ENCODE results near the gene CCDC149. TPM values are rescaled to one million over a fixed set of nuclear protein-coding genes. Genes with fewer than 3 reads are reported as not detected.

The CCDC149 gene
- total and polyA plus RNA-seq, 2 donors (not counting 1 experiment from before 2014, with no cell fraction given) = not detected

GRCh38 chr4:24922416-24922815 is 9.6 kb upstream of the CCDC149 start:
- WGBS (ENCODE audit: insufficient coverage) = 53% methylated on average over 2 of the region's 4 CpGs
- H4K20me1 ChIP-seq (ENCODE audit: control insufficient read depth, insufficient read depth, low read length, poor library complexity, severe bottlenecking) = no peaks in the 10 kb centered on the region
- H3K27me3 Mint-ChIP-seq = peaks cover 17% of the 10 kb centered on the region
- no peak for ATAC-seq (ENCODE audit: low read depth)
- H3K4me1 ChIP-seq (ENCODE audit: control insufficient read depth in 2 of 2, insufficient read depth in 2 of 2, low read length in 2 of 2) = no peaks in the 10 kb centered on the region
- no peak overlapping the region for H3K27ac Mint-ChIP-seq
- ChIA-PET CTCF (no interaction called here), POLR2A (no interaction called here)
- no peaks in the 10 kb centered on the region for H3K79me2 ChIP-seq (ENCODE audit: control insufficient read depth, insufficient read depth, low read length)
- H2AFZ ChIP-seq (ENCODE audit: insufficient read depth, low read depth, low read length, poor library complexity, severe bottlenecking) = no peak overlapping the region
- H3K4me2 ChIP-seq (replicated peaks; ENCODE audit: low read depth, low read length, poor library complexity, severe bottlenecking) = no peak overlapping the region
- no peaks in the 10 kb centered on the region for H3K36me3 ChIP-seq (replicated peaks in 1 of 2; ENCODE audit: control extremely low read depth in 1 of 2, control insufficient read depth in 1 of 2, extremely low read depth in 1 of 2, insufficient read depth in 2 of 2, low read length in 1 of 2)
- H3K4me1 Mint-ChIP-seq = no peaks in the 10 kb centered on the region
- no peak for DNase-seq
- TF ChIP-seq CTCF (IDR thresholded peaks at IDR 0.05) = no peak
- TF ChIP-seq EZH2 (IDR thresholded peaks at IDR 0.05; ENCODE audit: borderline replicate concordance, insufficient read depth, low read depth, low read length, poor library complexity, severe bottlenecking) = no peak
- no peak overlapping the region for H3K27ac ChIP-seq (ENCODE audit: low read length in 2 of 2)
- intact Hi-C loops (cut with micrococcal nuclease) = no loop called here
- peaks cover 5% of the 10 kb centered on the region for H3K9me3 Mint-ChIP-seq (ENCODE audit: insufficient read depth)
- peaks cover 0 to 12% (median 0%) of the 10 kb centered on the region in 3 donors for H3K9me3 ChIP-seq (ENCODE audit: control extremely low read depth in 1 of 3, control insufficient read depth in 2 of 3, insufficient read depth in 1 of 3, low read length in 2 of 3)
- H3K4me3 Mint-ChIP-seq = no peak overlapping the region
- no peak overlapping the region for H3K4me3 ChIP-seq (ENCODE audit: control extremely low read depth in 1 of 5, extremely low read depth in 1 of 5, insufficient read depth in 1 of 5, low read depth in 2 of 5, low read length in 4 of 5)
- H3K27me3 ChIP-seq (replicated peaks in 1 of 4; ENCODE audit: control extremely low read depth in 1 of 4, control insufficient read depth in 3 of 4, insufficient read depth in 4 of 4, low read length in 3 of 4) = no peaks in the 10 kb centered on the region
- H3K9ac ChIP-seq (ENCODE audit: low read length) = no peak overlapping the region

GRCh38 chr4:24921491-24921890 is 8.6 kb upstream of the CCDC149 start:
- intact Hi-C loops (cut with micrococcal nuclease) = no loop called here
- H3K27ac Mint-ChIP-seq = no peak overlapping the region
- WGBS (ENCODE audit: insufficient coverage) = 97% methylated on average over 5 of the region's 6 CpGs
- TF ChIP-seq EZH2 (IDR thresholded peaks at IDR 0.05; ENCODE audit: borderline replicate concordance, insufficient read depth, low read depth, low read length, poor library complexity, severe bottlenecking) = no peak
- TF ChIP-seq CTCF (IDR thresholded peaks at IDR 0.05) = no peak
- peaks cover 17% of the 10 kb centered on the region for H3K27me3 Mint-ChIP-seq
- H3K9me3 Mint-ChIP-seq (ENCODE audit: insufficient read depth) = peaks cover 5% of the 10 kb centered on the region
- no peaks in the 10 kb centered on the region for H3K4me1 Mint-ChIP-seq
- Histone ChIP-seq H3K4me1 (ENCODE audit: control insufficient read depth in 2 of 2, insufficient read depth in 2 of 2, low read length in 2 of 2) (no peaks in the 10 kb centered on the region), H3K27ac (ENCODE audit: low read length in 2 of 2) (no peak overlapping the region), H3K36me3 (replicated peaks in 1 of 2; ENCODE audit: control extremely low read depth in 1 of 2, control insufficient read depth in 1 of 2, extremely low read depth in 1 of 2, insufficient read depth in 2 of 2, low read length in 1 of 2) (no peaks in the 10 kb centered on the region), H3K9me3 (ENCODE audit: control extremely low read depth in 1 of 3, control insufficient read depth in 2 of 3, insufficient read depth in 1 of 3, low read length in 2 of 3) (peaks cover 0 to 16% (median 0%) of the 10 kb centered on the region in 3 donors), H3K79me2 (ENCODE audit: control insufficient read depth, insufficient read depth, low read length) (no peaks in the 10 kb centered on the region), H4K20me1 (ENCODE audit: control insufficient read depth, insufficient read depth, low read length, poor library complexity, severe bottlenecking) (no peaks in the 10 kb centered on the region), H2AFZ (ENCODE audit: insufficient read depth, low read depth, low read length, poor library complexity, severe bottlenecking) (no peak overlapping the region), H3K4me3 (ENCODE audit: control extremely low read depth in 1 of 5, extremely low read depth in 1 of 5, insufficient read depth in 1 of 5, low read depth in 2 of 5, low read length in 4 of 5) (no peak overlapping the region), H3K27me3 (replicated peaks in 1 of 4; ENCODE audit: control extremely low read depth in 1 of 4, control insufficient read depth in 3 of 4, insufficient read depth in 4 of 4, low read length in 3 of 4) (no peaks in the 10 kb centered on the region), H3K4me2 (replicated peaks; ENCODE audit: low read depth, low read length, poor library complexity, severe bottlenecking) (no peak overlapping the region), H3K9ac (ENCODE audit: low read length) (no peak overlapping the region)
- H3K4me3 Mint-ChIP-seq = no peak overlapping the region
- DNase-seq = no peak
- CTCF ChIA-PET = no interaction called here
- ATAC-seq (ENCODE audit: low read depth) = no peak
- POLR2A ChIA-PET = no interaction called here
